ENCODE measurements around the gene GPNMB. TPM values are rescaled to one million over a fixed set of nuclear protein-coding genes. Genes with fewer than 3 reads are reported as not detected.
A peak's percentile ranks its signal among the peaks of the same experiment; 100 is the strongest.

GPNMB gene
- total and polyA plus RNA-seq, 2 of the 13 experiments (the other 11 are each of a cell fraction or from before 2014, with no cell fraction given), result 1.1 to 1.6 TPM

GRCh38 chr7:23273141-23273599 is 26.6 kb downstream of the GPNMB start (continued):
- TF ChIP-seq FOXP1 (IDR thresholded peaks at IDR 0.05) (no peak), FOXP1 (CRISPR knock-in tag; IDR thresholded peaks at IDR 0.05) (0 out of 2 replicates have a peak, but pooled peaks have one; percentile 8), HDAC2 (CRISPR knock-in tag; IDR thresholded peaks at IDR 0.05) (peak; percentile 46; the same call in 1 of the 2 replicates), ATF6 (CRISPR knock-in tag; conservative IDR thresholded peaks at IDR 0.05) (no peak), ZBTB7B (CRISPR knock-in tag; IDR thresholded peaks at IDR 0.05) (0 out of 2 replicates have a peak, but pooled peaks have one; percentile 23), ZBTB26 (CRISPR knock-in tag; IDR thresholded peaks at IDR 0.05; ENCODE audit: borderline replicate concordance) (no peak), NR2F2 (IDR thresholded peaks at IDR 0.05; ENCODE audit: borderline replicate concordance, low read depth) (no peak), ZNF512 (CRISPR knock-in tag; IDR thresholded peaks at IDR 0.05) (no peak), ZNF550 (CRISPR knock-in tag; IDR thresholded peaks at IDR 0.05; ENCODE audit: borderline replicate concordance) (no peak), GATA4 (IDR thresholded peaks at IDR 0.05; ENCODE audit: borderline replicate concordance, low read depth) (no peak), RCOR2 (CRISPR knock-in tag; IDR thresholded peaks at IDR 0.05) (no peak), ZNF101 (CRISPR knock-in tag; IDR thresholded peaks at IDR 0.05; ENCODE audit: borderline replicate concordance, low read depth) (no peak), FOXC1 (CRISPR knock-in tag; IDR thresholded peaks at IDR 0.05; ENCODE audit: borderline replicate concordance) (no peak), TEAD2 (CRISPR knock-in tag; IDR thresholded peaks at IDR 0.05) (no peak), ZBTB7A (CRISPR knock-in tag; IDR thresholded peaks at IDR 0.05) (no peak), KDM5B (CRISPR knock-in tag; IDR thresholded peaks at IDR 0.05; ENCODE audit: borderline replicate concordance) (no peak), ELK4 (CRISPR knock-in tag; IDR thresholded peaks at IDR 0.05; ENCODE audit: borderline replicate concordance) (no peak), JUND (CRISPR knock-in tag; IDR thresholded peaks at IDR 0.05) (peak; percentile 65; the same call in 1 of the 2 replicates), ELF4 (CRISPR knock-in tag; IDR thresholded peaks at IDR 0.05; ENCODE audit: borderline replicate concordance) (no peak), ZNF326 (CRISPR knock-in tag; IDR thresholded peaks at IDR 0.05; ENCODE audit: borderline replicate concordance) (no peak), CBX1 (IDR thresholded peaks at IDR 0.05; ENCODE audit: low read depth) (no peak), PHF8 (CRISPR knock-in tag; IDR thresholded peaks at IDR 0.05) (no peak), REPIN1 (CRISPR knock-in tag; IDR thresholded peaks at IDR 0.05; ENCODE audit: borderline replicate concordance, low read depth) (no peak), MED1 (CRISPR knock-in tag; IDR thresholded peaks at IDR 0.05) (peak; percentile 52; the same call in 1 of the 2 replicates), RBM22 (optimal IDR thresholded peaks at IDR 0.05; ENCODE audit: low read length) (no peak)

Measured in HepG2 (cell line).